HS-5 (cell line): ENCODE measurements around the gene FAM107B.
"Not testable (repeated sequence)": the region's sequence is repeated elsewhere in the genome, so short reads cannot be mapped to it uniquely, and the experiment has no call there.

ENCODE experiments used
- DNase-seq: peaks from one replicate; pipeline ENCODE4 v3.0.0-alpha.2; 2012; ENCODE audit warnings: low read depth

The FAM107B gene

GRCh38 chr10:14692344-14693076 lies 82.2 kb downstream of the FAM107B start:
- DNase-seq, result no peak

- no peak for DNase-seq
Measured at GRCh38 chr10:14691359-14691758, 83.3 kb downstream of the FAM107B start.

GRCh38 chr10:14688606-14689005 lies 86.1 kb downstream of the FAM107B start:
- no peak for DNase-seq

- DNase-seq, result not testable (repeated sequence)
Measured at GRCh38 chr10:14688189-14688588, 86.5 kb downstream of the FAM107B start.

- DNase-seq, result no peak
Measured at GRCh38 chr10:14687340-14687739, 87.4 kb downstream of the FAM107B start.

- no peak for DNase-seq
Measured at GRCh38 chr10:14686356-14686755, 88.3 kb downstream of the FAM107B start.

- DNase-seq, result no peak
Measured at GRCh38 chr10:14684354-14684753, 90.3 kb downstream of the FAM107B start.

GRCh38 chr10:14683256-14683655 lies 91.4 kb downstream of the FAM107B start:
- no peak for DNase-seq

GRCh38 chr10:14681802-14682201 lies 92.9 kb downstream of the FAM107B start:
- DNase-seq, result no peak

- DNase-seq, result no peak
Measured at GRCh38 chr10:14681305-14681704, 93.4 kb downstream of the FAM107B start.

- DNase-seq, result no peak
Measured at GRCh38 chr10:14678637-14679036, 96.1 kb downstream of the FAM107B start.

- no peak for DNase-seq
Measured at GRCh38 chr10:14676732-14677131, 98.0 kb downstream of the FAM107B start.

GRCh38 chr10:14674376-14675050 lies 100.2 kb downstream of the FAM107B start:
- no peak for DNase-seq

- DNase-seq, result no peak
Measured at GRCh38 chr10:14673189-14673861, 101.4 kb downstream of the FAM107B start.

GRCh38 chr10:14671386-14671831 lies 103.3 kb downstream of the FAM107B start:
- no peak for DNase-seq

GRCh38 chr10:14670551-14671240 lies 104.0 kb downstream of the FAM107B start:
- no peak for DNase-seq

- no peak for DNase-seq
Measured at GRCh38 chr10:14669576-14669975, 105.1 kb downstream of the FAM107B start.

- no peak for DNase-seq
Measured at GRCh38 chr10:14667781-14668180, 106.9 kb downstream of the FAM107B start.

- no peak for DNase-seq
Measured at GRCh38 chr10:14667280-14667679, 107.4 kb downstream of the FAM107B start.

- no peak for DNase-seq
Measured at GRCh38 chr10:14665865-14666857, 108.5 kb downstream of the FAM107B start.

GRCh38 chr10:14665304-14665703 lies 109.4 kb downstream of the FAM107B start:
- DNase-seq, result no peak
